ENCODE data around the gene PTPRN2. TPM values are rescaled to one million over a fixed set of nuclear protein-coding genes. Genes with fewer than 3 reads are reported as not detected.

Gene PTPRN2
- total RNA-seq, 1 experiment from 2014 or later, result 0.11 TPM

DNA sequence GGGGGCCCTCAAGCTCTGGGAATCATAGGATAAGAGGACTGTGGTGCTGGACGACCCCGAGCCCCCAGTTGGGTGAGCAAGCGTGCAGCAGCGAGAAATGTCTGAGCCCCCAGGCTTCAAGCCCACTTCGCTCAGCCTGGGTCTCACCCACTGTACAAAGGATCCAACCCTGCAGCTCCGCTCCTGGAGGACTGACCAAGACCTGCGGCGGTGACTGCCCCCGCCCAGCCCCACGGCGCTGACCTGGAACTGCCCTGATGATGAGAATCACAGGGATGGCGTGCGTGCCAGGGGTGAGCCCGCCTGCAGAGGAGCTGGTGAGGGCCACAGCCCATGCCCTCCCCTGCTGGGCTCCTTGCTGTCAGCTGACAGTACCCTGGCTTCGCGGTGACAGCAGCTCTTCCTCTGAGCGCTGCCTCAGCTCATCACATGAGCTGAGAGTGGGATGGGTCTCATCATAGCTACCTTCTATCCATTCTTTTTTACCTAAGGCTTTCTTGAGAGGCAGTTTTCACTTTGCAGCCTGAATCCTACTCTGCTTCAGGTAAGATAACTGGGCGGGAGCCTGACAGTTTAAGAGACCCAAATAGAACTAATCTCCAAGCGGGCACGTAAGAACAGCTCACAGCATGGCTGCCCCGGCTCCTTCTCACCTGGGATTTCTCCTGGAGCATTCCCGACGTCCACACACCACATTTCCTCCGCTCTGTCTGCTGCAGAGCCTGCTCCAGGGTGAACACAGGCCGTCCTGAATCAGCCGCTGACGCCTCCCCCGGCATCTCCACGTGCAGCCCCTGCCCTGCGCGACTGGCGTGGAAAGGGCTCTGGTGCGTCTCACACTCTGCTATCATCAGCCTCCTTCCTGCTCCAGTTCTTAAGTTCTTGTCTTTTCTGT, 329.9 kb downstream of the PTPRN2 start:
- intact Hi-C loops (cut with micrococcal nuclease; ENCODE audit: unreplicated experiment), result no loop called here
- Histone ChIP-seq H3K27me3 (replicated peaks; ENCODE audit: insufficient read depth, low read depth, low read length, poor library complexity) (no peaks in the 10 kb centered on the region), H3K4me1 (ENCODE audit: insufficient read depth, low read length, poor library complexity, severe bottlenecking) (no peaks in the 10 kb centered on the region), H3K4me3 (ENCODE audit: low read depth, low read length, poor library complexity, severe bottlenecking) (no peak overlapping the region), H3K9me3 (ENCODE audit: low read depth, low read length, poor library complexity, severe bottlenecking) (peaks cover 16% of the 10 kb centered on the region), H3K36me3 (ENCODE audit: insufficient read depth, low read length, poor library complexity, severe bottlenecking) (no peaks in the 10 kb centered on the region), H3K27ac (ENCODE audit: low read depth, low read length, poor library complexity, severe bottlenecking) (no peak overlapping the region)
- POLR2A ChIA-PET (ENCODE audit: low non-redundant PET), result no interaction called here
- no TSS peak for BruUV-seq (replicated peaks)
- CTCF ChIA-PET, result no interaction called here
- no peak for DNase-seq (ENCODE audit: low spot score)
- TF ChIP-seq, protein P1, sequence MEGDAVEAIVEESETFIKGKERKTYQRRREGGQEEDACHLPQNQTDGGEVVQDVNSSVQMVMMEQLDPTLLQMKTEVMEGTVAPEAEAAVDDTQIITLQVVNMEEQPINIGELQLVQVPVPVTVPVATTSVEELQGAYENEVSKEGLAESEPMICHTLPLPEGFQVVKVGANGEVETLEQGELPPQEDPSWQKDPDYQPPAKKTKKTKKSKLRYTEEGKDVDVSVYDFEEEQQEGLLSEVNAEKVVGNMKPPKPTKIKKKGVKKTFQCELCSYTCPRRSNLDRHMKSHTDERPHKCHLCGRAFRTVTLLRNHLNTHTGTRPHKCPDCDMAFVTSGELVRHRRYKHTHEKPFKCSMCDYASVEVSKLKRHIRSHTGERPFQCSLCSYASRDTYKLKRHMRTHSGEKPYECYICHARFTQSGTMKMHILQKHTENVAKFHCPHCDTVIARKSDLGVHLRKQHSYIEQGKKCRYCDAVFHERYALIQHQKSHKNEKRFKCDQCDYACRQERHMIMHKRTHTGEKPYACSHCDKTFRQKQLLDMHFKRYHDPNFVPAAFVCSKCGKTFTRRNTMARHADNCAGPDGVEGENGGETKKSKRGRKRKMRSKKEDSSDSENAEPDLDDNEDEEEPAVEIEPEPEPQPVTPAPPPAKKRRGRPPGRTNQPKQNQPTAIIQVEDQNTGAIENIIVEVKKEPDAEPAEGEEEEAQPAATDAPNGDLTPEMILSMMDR (conservative IDR thresholded peaks at IDR 0.05; ENCODE audit: low read depth, low read length), result no peak
- TF ChIP-seq EZH2 (IDR thresholded peaks at IDR 0.05; ENCODE audit: borderline replicate concordance, low read depth, low read length, poor library complexity, severe bottlenecking), result no peak

DNA sequence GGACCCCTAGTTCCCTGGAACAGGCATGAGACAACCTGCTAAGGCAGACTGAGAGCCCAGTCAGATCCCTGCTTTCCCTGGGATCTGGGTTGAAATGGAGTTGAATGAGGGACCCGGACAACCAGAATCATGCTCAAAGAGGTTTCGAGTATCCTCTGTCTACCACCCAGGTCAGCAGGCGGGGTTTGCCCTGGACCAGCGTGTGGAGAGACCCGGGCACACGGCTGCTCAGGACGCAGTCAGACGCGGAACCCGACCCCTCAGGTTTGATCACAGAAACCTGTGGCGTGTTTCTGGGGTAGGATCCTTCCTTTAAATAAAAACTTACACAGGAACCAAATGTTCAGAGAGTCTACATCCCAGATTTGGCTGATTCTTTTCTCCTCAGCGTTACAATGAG, 330.6 kb downstream of the PTPRN2 start:
- no peak overlapping the region for H3K4me3 ChIP-seq (ENCODE audit: low read depth, low read length, poor library complexity, severe bottlenecking)
- peaks cover 10% of the 10 kb centered on the region for H3K9me3 ChIP-seq (ENCODE audit: low read depth, low read length, poor library complexity, severe bottlenecking)
- intact Hi-C loops (cut with micrococcal nuclease; ENCODE audit: unreplicated experiment), result no loop called here
- ChIA-PET POLR2A (ENCODE audit: low non-redundant PET) (no interaction called here), CTCF (no interaction called here)
- TF ChIP-seq, protein P1 (conservative IDR thresholded peaks at IDR 0.05; ENCODE audit: low read depth, low read length), result no peak
- no peak for TF ChIP-seq EZH2 (IDR thresholded peaks at IDR 0.05; ENCODE audit: borderline replicate concordance, low read depth, low read length, poor library complexity, severe bottlenecking)
- H3K36me3 ChIP-seq (ENCODE audit: insufficient read depth, low read length, poor library complexity, severe bottlenecking), result no peaks in the 10 kb centered on the region
- H3K27ac ChIP-seq (ENCODE audit: low read depth, low read length, poor library complexity, severe bottlenecking), result no peak overlapping the region
- no peak for DNase-seq (ENCODE audit: low spot score)
- H3K27me3 ChIP-seq (replicated peaks; ENCODE audit: insufficient read depth, low read depth, low read length, poor library complexity), result no peaks in the 10 kb centered on the region
- no TSS peak for BruUV-seq (replicated peaks)
- no peaks in the 10 kb centered on the region for H3K4me1 ChIP-seq (ENCODE audit: insufficient read depth, low read length, poor library complexity, severe bottlenecking)

DNA sequence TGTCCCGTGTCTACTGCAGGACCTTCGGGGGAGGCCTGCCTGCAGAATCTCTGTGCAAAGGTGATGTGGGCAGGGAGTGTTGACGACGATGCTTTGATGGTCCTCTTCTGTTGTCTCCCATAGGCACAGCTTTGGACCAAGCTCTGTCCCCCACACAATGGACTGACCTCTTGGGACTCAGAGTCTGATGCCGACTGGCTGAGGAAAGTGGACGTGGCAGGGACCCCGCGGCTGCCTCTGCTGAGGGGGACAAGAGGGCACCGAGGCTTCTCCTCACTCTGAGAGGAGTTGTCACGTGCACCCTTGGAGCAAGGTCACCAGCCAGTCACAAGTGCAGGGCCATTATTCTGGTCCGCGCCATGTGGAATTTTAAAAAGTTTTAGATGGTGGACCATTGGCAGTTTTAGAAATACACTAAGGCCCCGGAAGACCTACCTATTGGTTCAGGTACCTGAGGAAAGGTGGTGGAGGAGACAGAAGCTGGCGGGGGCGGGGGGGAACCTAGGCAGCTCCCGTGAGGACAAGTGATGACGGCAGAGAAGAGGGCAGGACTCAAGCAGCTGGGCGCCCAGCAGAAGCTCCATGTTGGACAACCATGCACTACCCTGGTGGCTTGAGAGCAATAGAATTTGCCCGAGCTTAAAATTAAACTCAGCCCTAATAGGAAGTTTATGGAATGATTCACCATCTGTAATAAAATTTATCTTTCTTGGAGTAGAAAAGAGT, 331.4 kb downstream of the PTPRN2 start:
- no TSS peak for BruUV-seq (replicated peaks)
- no peaks in the 10 kb centered on the region for H3K27me3 ChIP-seq (replicated peaks; ENCODE audit: insufficient read depth, low read depth, low read length, poor library complexity)
- H3K27ac ChIP-seq (ENCODE audit: low read depth, low read length, poor library complexity, severe bottlenecking), result no peak overlapping the region
- H3K4me3 ChIP-seq (ENCODE audit: low read depth, low read length, poor library complexity, severe bottlenecking), result no peak overlapping the region
- intact Hi-C loops (cut with micrococcal nuclease; ENCODE audit: unreplicated experiment), result no loop called here
- DNase-seq (ENCODE audit: low spot score), result no peak
- TF ChIP-seq EZH2 (IDR thresholded peaks at IDR 0.05; ENCODE audit: borderline replicate concordance, low read depth, low read length, poor library complexity, severe bottlenecking), result no peak
- TF ChIP-seq, protein P1 (conservative IDR thresholded peaks at IDR 0.05; ENCODE audit: low read depth, low read length), result no peak
- no peaks in the 10 kb centered on the region for H3K4me1 ChIP-seq (ENCODE audit: insufficient read depth, low read length, poor library complexity, severe bottlenecking)
- POLR2A ChIA-PET (ENCODE audit: low non-redundant PET), result no interaction called here
- H3K9me3 ChIP-seq (ENCODE audit: low read depth, low read length, poor library complexity, severe bottlenecking), result peaks cover 4% of the 10 kb centered on the region
- H3K36me3 ChIP-seq (ENCODE audit: insufficient read depth, low read length, poor library complexity, severe bottlenecking), result no peaks in the 10 kb centered on the region
- CTCF ChIA-PET, result no interaction called here

Data from A673 (cell line).